Sigmoid colon (tissue), 7 donors: Measurements from ENCODE around the gene ENKD1. TPM values are rescaled to one million over a fixed set of nuclear protein-coding genes. Genes with fewer than 3 reads are reported as not detected.

Experiments used
- DNase-seq: peaks from one replicate; pipeline ENCODE4 v3.0.0-alpha.2; 2019
- H3K27ac ChIP-seq, 4 donors: fragments of 200-600 bp; sonication (generic); one replicate each; pipeline ENCODE4 v1.5.1; 2016 to 2019; ENCODE audit warnings: mild to moderate bottlenecking in 1 of 4
- H3K27me3 ChIP-seq, 3 donors: fragments of 200-600 bp; sonication (generic); one replicate each; pipeline ENCODE4 v1.5.1; 2019; ENCODE audit warnings: mild to moderate bottlenecking in 1 of 3
- H3K36me3 ChIP-seq, 4 donors: fragments of 200-600 bp; sonication (generic); one replicate each; pipeline ENCODE4 v1.5.1; 2016 to 2019
- H3K4me1 ChIP-seq, 4 donors: fragments of 200-600 bp; sonication (generic); one replicate each; pipeline ENCODE4 v1.5.1; 2017 to 2019
- H3K4me3 ChIP-seq, 4 donors: fragments of 200-600 bp; sonication (generic); one replicate each; pipeline ENCODE4 v1.5.1; 2017 to 2019; ENCODE audit warnings: mild to moderate bottlenecking in 2 of 4, moderate library complexity in 1 of 4
- H3K9me3 ChIP-seq, 4 donors: fragments of 200-600 bp in 3 of 4; sonication (generic) in 3 of 4; one replicate each; pipeline versions ENCODE4 v1.5.1 to v1.6.1; 2013 to 2019
- EP300 ChIP-seq, 4 donors: sonication (generic); formaldehyde crosslinking; IDR thresholded peaks; one replicate each; pipeline ENCODE4 v1.6.1; 2017; ENCODE audit warnings: antibody characterized with exemption in 4 of 4
- POLR2A ChIP-seq, 2 donors: fragments of 450-650 bp; IDR thresholded peaks; one replicate each; pipeline ENCODE4 v1.6.1; 2016; ENCODE audit warnings: antibody characterized with exemption in 2 of 2, mild to moderate bottlenecking in 2 of 2, moderate library complexity in 2 of 2
- POLR2AphosphoS5 ChIP-seq, 4 donors: sonication (generic); formaldehyde crosslinking; IDR thresholded peaks; one replicate each; pipeline ENCODE4 v1.6.1; 2017; ENCODE audit warnings: antibody characterized with exemption in 4 of 4
- WGBS, 2 donors: extraction: QIAGEN DNeasy Blood & Tissue Kit; methylation state at CpG; one replicate each; pipeline ENCODE4 v1.1.7; 2013; 5-methylcytosine and 5-hydroxymethylcytosine counted together
- intact Hi-C: fragments of 100-400 bp; cut with DNase I; formaldehyde crosslinking; loops from one replicate; pipeline ENCODE4 v1.15.1; 2023
- polyA plus RNA-seq, 3 donors: library from polyadenylated mRNA; stranded (reverse); fragments of 200-250 nt; gene quantifications; one replicate each; pipeline ENCODE4 v1.2.3, GENCODE V29; 2013
- total RNA-seq, 4 donors: library from RNA; depleted of rRNA; stranded (reverse); fragments of >200 nt; gene quantifications; one replicate each; pipeline ENCODE4 v1.1.0, GENCODE V29; 2016
- TF ChIP-seq, protein P1 (sequence below), 4 experiments: fragments of 450-650 bp in 3 of 4; fragments of 200-600 bp in 1 of 4; IDR thresholded peaks; one replicate each; pipeline ENCODE4 v1.5.1; 2016 to 2019; ENCODE audit warnings: antibody characterized with exemption in 4 of 4, mild to moderate bottlenecking in 3 of 4, moderate library complexity in 2 of 4
- donor health status: healthy with polysubstance abuse.
- donor health status: Bipolar disorder and iron deficiency.
- donor health status: healthy.

Gene ENKD1
- total and polyA plus RNA-seq, 7 donors = 6.9 to 27.0 (median 21.0) TPM

DNA sequence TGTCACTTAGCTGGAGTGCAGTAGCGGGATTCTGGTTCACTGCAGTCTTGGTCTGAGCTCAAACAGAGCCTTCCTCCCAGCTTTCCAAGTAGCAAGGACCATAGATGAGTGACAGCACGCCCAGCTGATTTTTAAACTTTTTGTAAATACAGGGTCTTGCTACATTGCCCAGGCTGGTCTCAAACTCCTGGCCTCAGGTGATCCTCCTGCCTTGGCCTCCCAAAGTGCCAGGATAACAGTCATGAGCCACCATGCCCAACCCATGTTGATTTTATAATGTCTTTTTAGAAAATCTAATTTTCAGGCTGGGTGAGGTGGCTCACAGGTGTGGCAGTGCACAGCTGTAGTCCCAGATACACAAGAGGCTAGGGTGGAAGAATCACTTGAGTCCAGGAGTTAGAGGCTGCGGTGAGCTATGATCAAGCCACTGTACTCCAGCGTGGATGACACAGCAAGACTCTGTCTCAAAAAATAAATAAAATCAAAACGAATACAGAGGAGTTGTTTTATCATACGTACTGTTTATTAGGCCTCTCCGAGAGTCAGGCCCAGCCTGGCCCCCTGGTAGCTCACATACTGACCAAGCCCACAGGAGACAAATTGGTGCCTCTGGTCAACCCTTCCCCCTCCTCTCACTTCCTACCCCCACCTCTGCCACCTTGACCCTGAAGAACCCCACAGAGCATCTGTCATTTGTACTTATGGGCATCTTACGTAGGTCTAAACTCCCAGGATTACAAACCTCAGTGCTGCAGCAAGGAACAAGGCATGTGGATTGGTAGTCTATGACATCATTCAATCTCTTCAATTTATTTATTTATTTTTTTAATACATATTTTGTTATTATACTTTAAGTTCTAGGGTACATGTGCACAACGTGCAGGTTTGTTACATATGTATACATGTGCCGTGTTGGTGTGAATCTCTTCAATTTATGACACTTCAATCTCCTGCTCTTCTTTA, 13.7 kb upstream of the ENKD1 start:
- no peak overlapping the region for H3K27ac ChIP-seq
- H3K9me3 ChIP-seq = no peaks in the 10 kb centered on the region
- DNase-seq = no peak
- WGBS, 2 donors = 73 to 90% methylated on average over 10 of the region's 10 CpGs
- peaks cover 0 to 26% (median 6%) of the 10 kb centered on the region in 4 donors for H3K36me3 ChIP-seq
- H3K27me3 ChIP-seq = no peaks in the 10 kb centered on the region
- TF ChIP-seq POLR2A (IDR thresholded peaks at IDR 0.05) (no peak), EP300 (IDR thresholded peaks at IDR 0.05) (no peak), POLR2AphosphoS5 (IDR thresholded peaks at IDR 0.05) (no peak)
- TF ChIP-seq, protein P1, sequence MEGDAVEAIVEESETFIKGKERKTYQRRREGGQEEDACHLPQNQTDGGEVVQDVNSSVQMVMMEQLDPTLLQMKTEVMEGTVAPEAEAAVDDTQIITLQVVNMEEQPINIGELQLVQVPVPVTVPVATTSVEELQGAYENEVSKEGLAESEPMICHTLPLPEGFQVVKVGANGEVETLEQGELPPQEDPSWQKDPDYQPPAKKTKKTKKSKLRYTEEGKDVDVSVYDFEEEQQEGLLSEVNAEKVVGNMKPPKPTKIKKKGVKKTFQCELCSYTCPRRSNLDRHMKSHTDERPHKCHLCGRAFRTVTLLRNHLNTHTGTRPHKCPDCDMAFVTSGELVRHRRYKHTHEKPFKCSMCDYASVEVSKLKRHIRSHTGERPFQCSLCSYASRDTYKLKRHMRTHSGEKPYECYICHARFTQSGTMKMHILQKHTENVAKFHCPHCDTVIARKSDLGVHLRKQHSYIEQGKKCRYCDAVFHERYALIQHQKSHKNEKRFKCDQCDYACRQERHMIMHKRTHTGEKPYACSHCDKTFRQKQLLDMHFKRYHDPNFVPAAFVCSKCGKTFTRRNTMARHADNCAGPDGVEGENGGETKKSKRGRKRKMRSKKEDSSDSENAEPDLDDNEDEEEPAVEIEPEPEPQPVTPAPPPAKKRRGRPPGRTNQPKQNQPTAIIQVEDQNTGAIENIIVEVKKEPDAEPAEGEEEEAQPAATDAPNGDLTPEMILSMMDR (IDR thresholded peaks at IDR 0.05) = no peak
- H3K4me1 ChIP-seq = peaks cover 0 to 12% (median 8%) of the 10 kb centered on the region in 4 donors
- intact Hi-C loops = no loop called here
- H3K4me3 ChIP-seq = no peak overlapping the region

DNA sequence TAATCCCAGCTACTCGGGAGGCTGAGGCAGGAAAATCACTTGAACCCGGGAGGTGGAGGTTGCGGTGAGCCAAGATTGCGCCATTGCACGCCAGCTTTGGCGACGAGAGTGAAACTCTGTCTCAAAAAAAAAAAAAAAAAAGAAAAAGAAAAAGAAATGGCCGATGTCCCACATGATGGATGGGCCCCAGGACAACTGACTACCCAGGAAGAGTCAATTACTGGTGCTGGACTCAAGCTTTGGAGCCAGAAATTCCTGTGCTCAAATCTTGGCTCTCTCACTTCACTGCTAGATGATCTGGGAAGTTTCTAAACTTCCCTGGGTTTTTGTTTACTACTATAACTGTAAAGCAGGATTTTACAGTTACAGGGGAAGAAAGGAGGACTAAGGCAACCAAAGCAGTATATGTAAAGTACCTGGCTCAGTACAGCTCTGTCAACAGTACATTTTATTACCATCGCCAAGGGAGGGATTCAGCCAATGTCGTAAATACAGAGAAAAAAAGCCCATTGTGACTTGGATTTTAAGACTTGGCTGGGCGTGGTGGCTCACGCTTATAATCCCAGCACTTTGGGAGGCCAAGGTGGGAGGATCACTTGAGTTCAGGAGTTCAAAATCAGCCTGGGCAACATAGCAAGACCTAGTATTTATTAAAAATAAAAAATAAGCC, 11.9 kb upstream of the ENKD1 start:
- intact Hi-C loops = no loop called here
- Histone ChIP-seq H3K9me3 (no peaks in the 10 kb centered on the region), H3K4me1 (peaks cover 0 to 25% (median 23%) of the 10 kb centered on the region in 4 donors), H3K36me3 (peaks cover 0 to 14% (median 0%) of the 10 kb centered on the region in 4 donors), H3K27ac (peak overlapping the region in 3 of 4 donors; percentile 23 to 56 (median 53)), H3K4me3 (no peak overlapping the region), H3K27me3 (no peaks in the 10 kb centered on the region)
- no peak for DNase-seq
- no peak for TF ChIP-seq POLR2A (IDR thresholded peaks at IDR 0.05)
- TF ChIP-seq POLR2AphosphoS5 (IDR thresholded peaks at IDR 0.05) = peak in 3 of 4 donors; percentile 40 to 63 (median 44)
- 22 to 73% methylated on average over 12 of the region's 12 CpGs for WGBS, 2 donors

DNA sequence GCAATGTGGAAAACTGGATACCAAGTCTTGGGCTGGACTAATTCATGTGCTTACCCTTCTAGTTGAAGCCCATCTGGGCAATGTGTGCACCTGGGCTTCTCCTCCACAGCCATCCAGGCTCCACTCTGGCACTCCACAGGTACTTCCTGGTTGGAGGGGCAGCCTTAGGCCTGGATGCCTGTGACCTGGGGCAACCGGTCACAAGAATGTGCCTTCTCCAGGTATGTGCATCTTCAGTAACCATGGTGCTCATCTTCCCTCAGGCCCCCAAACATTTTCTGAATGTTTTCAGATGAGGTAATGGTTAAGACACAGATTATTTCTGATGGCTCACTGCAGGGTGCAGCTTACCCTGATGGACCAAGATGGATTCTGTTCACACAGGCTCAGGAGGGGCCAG, 11.2 kb upstream of the ENKD1 start:
- TF ChIP-seq POLR2A (IDR thresholded peaks at IDR 0.05) (no peak), EP300 (IDR thresholded peaks at IDR 0.05) (no peak), POLR2AphosphoS5 (IDR thresholded peaks at IDR 0.05) (no peak)
- TF ChIP-seq, protein P1 (IDR thresholded peaks at IDR 0.05) = no peak
- intact Hi-C loops = no loop called here

DNA sequence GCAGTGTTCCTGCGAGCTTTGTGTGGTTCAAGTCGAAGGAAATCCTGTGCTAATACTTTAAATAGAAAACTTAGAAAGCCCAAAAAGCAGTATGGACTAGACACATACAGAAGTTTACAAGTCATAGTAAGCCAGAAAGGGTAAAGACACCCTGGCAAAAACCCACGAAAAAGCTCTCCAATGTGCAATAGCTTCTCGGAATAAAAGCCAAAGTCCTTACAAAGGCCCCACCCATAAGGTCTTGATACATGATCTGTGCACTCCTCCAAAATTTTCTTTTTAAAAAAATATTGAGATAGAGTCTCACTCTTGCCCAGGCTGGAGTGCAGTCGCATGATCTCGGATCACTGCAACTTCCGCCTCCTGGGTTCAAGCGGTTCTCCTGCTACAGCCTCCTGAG, 10.4 kb upstream of the ENKD1 start:
- Histone ChIP-seq H3K27me3 (no peaks in the 10 kb centered on the region), H3K4me3 (no peak overlapping the region), H3K27ac (no peak overlapping the region), H3K9me3 (no peaks in the 10 kb centered on the region), H3K4me1 (peaks cover 0 to 33% (median 29%) of the 10 kb centered on the region in 4 donors), H3K36me3 (no peaks in the 10 kb centered on the region)
- no peak for DNase-seq
- intact Hi-C loops = no loop called here
- 62 to 79% methylated on average over 8 of the region's 8 CpGs for WGBS, 2 donors
- TF ChIP-seq POLR2AphosphoS5 (IDR thresholded peaks at IDR 0.05) (no peak), EP300 (IDR thresholded peaks at IDR 0.05) (no peak), POLR2A (IDR thresholded peaks at IDR 0.05) (no peak)
- TF ChIP-seq, protein P1 (IDR thresholded peaks at IDR 0.05) = no peak

More for the DNA sequence above, 11.2 kb upstream of the ENKD1 start:
- Histone ChIP-seq H3K4me3 (no peak overlapping the region), H3K9me3 (no peaks in the 10 kb centered on the region), H3K36me3 (peaks cover 0 to 6% (median 0%) of the 10 kb centered on the region in 4 donors), H3K4me1 (peaks cover 0 to 33% (median 29%) of the 10 kb centered on the region in 4 donors), H3K27me3 (no peaks in the 10 kb centered on the region), H3K27ac (peak overlapping the region in 1 of 4 donors; percentile 53)
- WGBS, 2 donors = 91 to 93% methylated on average over 1 of the region's 1 CpG
- DNase-seq = no peak

DNA sequence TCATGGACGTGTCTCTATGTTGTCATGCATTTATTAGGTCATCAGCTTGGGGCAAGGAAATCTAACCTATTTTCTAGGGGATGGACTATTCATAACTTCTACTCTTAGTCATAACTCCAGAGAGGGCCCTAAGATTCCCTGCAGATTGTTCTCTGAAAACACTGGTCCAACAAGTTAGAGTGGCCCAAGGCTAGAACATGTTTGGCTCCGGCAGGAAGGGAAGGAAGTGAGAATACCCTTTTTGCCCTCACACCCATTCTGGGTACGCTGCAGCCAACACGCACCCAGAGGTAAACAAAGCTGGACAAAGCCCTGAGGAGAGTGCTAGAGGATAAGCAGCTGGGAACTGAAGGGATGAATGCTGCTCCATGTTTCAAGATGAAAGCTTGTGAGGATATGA, 10.0 kb upstream of the ENKD1 start:
- no peaks in the 10 kb centered on the region for H3K9me3 ChIP-seq
- no peaks in the 10 kb centered on the region for H3K27me3 ChIP-seq
- H3K4me3 ChIP-seq = no peak overlapping the region
- intact Hi-C loops = no loop called here
- TF ChIP-seq POLR2AphosphoS5 (IDR thresholded peaks at IDR 0.05) = no peak
- 44 to 69% methylated on average over 4 of the region's 4 CpGs for WGBS, 2 donors
- peaks cover 0 to 33% (median 29%) of the 10 kb centered on the region in 4 donors for H3K4me1 ChIP-seq
- DNase-seq = no peak
- H3K36me3 ChIP-seq = no peaks in the 10 kb centered on the region
- H3K27ac ChIP-seq = no peak overlapping the region
